Neural cell (in vitro differentiated cells): ENCODE measurements around the gene IL1RAPL2. TPM values are rescaled to one million over a fixed set of nuclear protein-coding genes. Genes with fewer than 3 reads are reported as not detected.

Experiments used
- H2AFZ ChIP-seq: fragments of 200-600, 300-800 bp; sonication (generic), shearing (Covaris generic); 2 replicates; pipeline ENCODE4 v1.6.0; 2014; ENCODE audit warnings: low read depth, mild to moderate bottlenecking, antibody characterized with exemption, low read length, moderate library complexity
- H3F3A ChIP-seq: fragments of 200-600 bp; shearing (Covaris generic); 2 replicates; pipeline ENCODE4 v1.6.1; 2016; ENCODE audit warnings: mild to moderate bottlenecking, moderate library complexity, mixed read lengths, antibody characterized with exemption, low read length; ENCODE audit not compliant: insufficient read depth, poor library complexity, severe bottlenecking
- H3K27ac ChIP-seq: fragments of 200-600, 300-800 bp; sonication (generic), shearing (Covaris generic); 2 replicates; pipeline ENCODE4 v1.5.1; 2014; ENCODE audit warnings: mild to moderate bottlenecking, low read length, moderate library complexity
- H3K27me3 ChIP-seq: fragments of 300-800, 200-600 bp; sonication (generic), shearing (Covaris generic); 2 replicates; pipeline ENCODE4 v1.6.0; 2014; ENCODE audit warnings: mild to moderate bottlenecking, low read depth, low read length, moderate library complexity; ENCODE audit not compliant: insufficient read depth
- H3K36me3 ChIP-seq: fragments of 300-800, 200-600 bp; sonication (generic), shearing (Covaris generic); 2 replicates; pipeline ENCODE4 v1.5.1; 2014; ENCODE audit warnings: mild to moderate bottlenecking, antibody characterized with exemption, low read length, moderate library complexity; ENCODE audit not compliant: insufficient read depth
- H3K4me2 ChIP-seq: fragments of 300-800, 200-600 bp; sonication (generic), shearing (Covaris generic); 2 replicates; pipeline ENCODE4 v1.6.0; 2014; ENCODE audit warnings: mild to moderate bottlenecking, low read length
- H3K4me3 ChIP-seq: fragments of 300-800, 200-600 bp; sonication (generic), shearing (Covaris generic); 2 replicates; pipeline ENCODE4 v1.5.1; 2014; ENCODE audit warnings: mild to moderate bottlenecking, low read length, moderate library complexity
- H3K79me2 ChIP-seq: fragments of 200-600 bp; shearing (Covaris generic); replicated peaks from 2 replicates; pipeline ENCODE4 v1.6.0; 2014; ENCODE audit warnings: mild to moderate bottlenecking, low read length, moderate library complexity; ENCODE audit not compliant: insufficient read depth
- H3K9ac ChIP-seq: fragments of 300-800, 200-600 bp; sonication (generic), shearing (Covaris generic); 2 replicates; pipeline ENCODE4 v1.6.1; 2016; ENCODE audit warnings: mild to moderate bottlenecking, low read length, mixed read lengths
- H3K9me2 ChIP-seq: fragments of 200-600 bp; shearing (Covaris generic); 2 replicates; pipeline ENCODE4 v1.6.1; 2016; ENCODE audit warnings: mild to moderate bottlenecking, low read length, mixed read lengths; ENCODE audit not compliant: insufficient read depth
- H3K9me3 ChIP-seq: fragments of 200-600, 300-800 bp; sonication (generic), shearing (Covaris generic); 2 replicates; pipeline ENCODE4 v1.6.1; 2016; ENCODE audit warnings: mild to moderate bottlenecking, mixed run types, low read length, moderate library complexity, mixed read lengths
- H4K20me1 ChIP-seq: fragments of 200-600 bp; shearing (Covaris generic); 2 replicates; pipeline ENCODE4 v1.6.1; 2016; ENCODE audit warnings: mild to moderate bottlenecking, mixed run types; ENCODE audit not compliant: insufficient read depth
- CTCF ChIP-seq: fragments of 450-650 bp; IDR thresholded peaks from 2 replicates; pipeline ENCODE4 v1.5.1; 2014; ENCODE audit warnings: antibody characterized with exemption, mild to moderate bottlenecking, moderate library complexity; ENCODE audit not compliant: poor library complexity, severe bottlenecking
- EP300 ChIP-seq: fragments of 450-650 bp; conservative IDR thresholded peaks from 2 replicates; pipeline ENCODE4 v1.6.1; 2014; ENCODE audit warnings: antibody characterized with exemption, mild to moderate bottlenecking, moderate library complexity; ENCODE audit not compliant: poor library complexity, severe bottlenecking
- EZH2 ChIP-seq: fragments of 200-600, 300-800 bp; shearing (Covaris generic), sonication (generic); IDR thresholded peaks from 2 replicates; pipeline ENCODE4 v1.6.1; 2014; ENCODE audit warnings: antibody characterized with exemption, low read length, borderline replicate concordance, mild to moderate bottlenecking; ENCODE audit not compliant: insufficient read depth, poor library complexity, severe bottlenecking
- MXI1 ChIP-seq: fragments of 450-650 bp; conservative IDR thresholded peaks from 2 replicates; pipeline ENCODE4 v1.6.1; 2014; ENCODE audit warnings: antibody characterized with exemption, mild to moderate bottlenecking; ENCODE audit not compliant: poor library complexity, severe bottlenecking
- POLR2AphosphoS5 ChIP-seq: IDR thresholded peaks from 2 replicates; pipeline ENCODE4 v1.6.1; 2012
- RAD21 ChIP-seq: fragments of 450-650 bp; conservative IDR thresholded peaks from 2 replicates; pipeline ENCODE4 v1.6.1; 2014; ENCODE audit warnings: antibody characterized with exemption, mild to moderate bottlenecking, moderate library complexity
- REST ChIP-seq: IDR thresholded peaks from 2 replicates; pipeline ENCODE4 v1.6.1; 2012; ENCODE audit warnings: borderline replicate concordance
- SMC3 ChIP-seq: fragments of 450-650 bp; conservative IDR thresholded peaks from 2 replicates; pipeline ENCODE4 v1.6.1; 2014; ENCODE audit warnings: antibody characterized with exemption, mild to moderate bottlenecking, moderate library complexity; ENCODE audit not compliant: poor library complexity
- TAF1 ChIP-seq: IDR thresholded peaks from 2 replicates; pipeline ENCODE4 v1.6.1; 2012; ENCODE audit warnings: low read depth
- polyA plus RNA-seq: library from polyadenylated mRNA; depleted of rRNA; stranded (reverse); fragments of >200 nt; gene quantifications from 2 replicates; pipeline ENCODE4 v1.2.3, GENCODE V29; 2014

Gene IL1RAPL2
- polyA plus RNA-seq, 1 donor from 2014 or later = not detected

GRCh38 chrX:105488716-105489115 is 922.7 kb downstream of the IL1RAPL2 start:
- H3K36me3 ChIP-seq = no peaks in the 10 kb centered on the region
- H3K4me3 ChIP-seq = no peak overlapping the region
- no peaks in the 10 kb centered on the region for H4K20me1 ChIP-seq
- H3F3A ChIP-seq = no peaks in the 10 kb centered on the region
- H3K9ac ChIP-seq = no peak overlapping the region
- no peaks in the 10 kb centered on the region for H3K27me3 ChIP-seq
- no peaks in the 10 kb centered on the region for H3K9me2 ChIP-seq
- H3K9me3 ChIP-seq = no peaks in the 10 kb centered on the region
- TF ChIP-seq SMC3 = no peak
- no peak overlapping the region for H3K27ac ChIP-seq
- H3K79me2 ChIP-seq = no peaks in the 10 kb centered on the region
- H3K4me2 ChIP-seq = no peak overlapping the region
- H2AFZ ChIP-seq = no peak overlapping the region

GRCh38 chrX:105495376-105495775 is 929.4 kb downstream of the IL1RAPL2 start:
- Histone ChIP-seq H3K79me2 (no peaks in the 10 kb centered on the region), H3K9me3 (no peaks in the 10 kb centered on the region), H3K4me3 (no peak overlapping the region), H3K9me2 (no peaks in the 10 kb centered on the region), H3K4me2 (no peak overlapping the region), H3K27me3 (no peaks in the 10 kb centered on the region), H3K27ac (no peak overlapping the region), H3F3A (no peaks in the 10 kb centered on the region), H2AFZ (no peak overlapping the region), H4K20me1 (no peaks in the 10 kb centered on the region), H3K36me3 (no peaks in the 10 kb centered on the region), H3K9ac (no peak overlapping the region)
- TF ChIP-seq POLR2AphosphoS5 = no peak
- TF ChIP-seq MXI1 = no peak
- no peak for TF ChIP-seq REST
- no peak for TF ChIP-seq EZH2
- no peak for TF ChIP-seq SMC3
- TF ChIP-seq CTCF = no peak
- TF ChIP-seq TAF1 = no peak
- no peak for TF ChIP-seq RAD21
- TF ChIP-seq EP300 = no peak

GRCh38 chrX:105502336-105502735 is 936.3 kb downstream of the IL1RAPL2 start:
- Histone ChIP-seq H3K27ac (no peak overlapping the region), H4K20me1 (no peaks in the 10 kb centered on the region)
- no peak for TF ChIP-seq EZH2
- no peak for TF ChIP-seq CTCF
- no peak for TF ChIP-seq POLR2AphosphoS5
- no peak for TF ChIP-seq TAF1
- TF ChIP-seq RAD21 = no peak
- no peak for TF ChIP-seq REST
- no peak for TF ChIP-seq EP300
- TF ChIP-seq SMC3 = no peak
- TF ChIP-seq MXI1 = no peak

More at GRCh38 chrX:105502336-105502735, 936.3 kb downstream of the IL1RAPL2 start:
- Histone ChIP-seq H2AFZ (no peak overlapping the region), H3K4me3 (no peak overlapping the region), H3K36me3 (no peaks in the 10 kb centered on the region), H3F3A (no peaks in the 10 kb centered on the region), H3K4me2 (no peak overlapping the region), H3K9me2 (no peaks in the 10 kb centered on the region), H3K79me2 (no peaks in the 10 kb centered on the region), H3K27me3 (no peaks in the 10 kb centered on the region), H3K9ac (no peak overlapping the region), H3K9me3 (no peaks in the 10 kb centered on the region)
